K562 (cell line): ENCODE data around the gene APC. TPM values are rescaled to one million over a fixed set of nuclear protein-coding genes. Genes with fewer than 3 reads are reported as not detected.
A peak's percentile ranks its signal among the peaks of the same experiment; 100 is the strongest.

Source experiments
- GTF2A2 ChIP-seq: IDR thresholded peaks from 2 replicates; pipeline ENCODE4 v1.6.1; 2016; ENCODE audit warnings: mild to moderate bottlenecking, missing genetic modification characterization, missing compliant biosample characterization
- IRF2 ChIP-seq: sonication (generic); formaldehyde crosslinking; IDR thresholded peaks from 2 replicates; pipeline ENCODE4 v1.8.1; 2022; ENCODE audit warnings: mild to moderate bottlenecking, missing genetic modification reagents
- KDM2B ChIP-seq: fragments of 250-450 bp; sonication (Bioruptor Pico); IDR thresholded peaks from 2 replicates; pipeline ENCODE4 v1.8.0; 2021; ENCODE audit warnings: mild to moderate bottlenecking, moderate library complexity
- KLF13 ChIP-seq: fragments of 450-650 bp; IDR thresholded peaks from 2 replicates; pipeline ENCODE4 v1.6.1; 2016; ENCODE audit warnings: missing genetic modification characterization, low read depth, mild to moderate bottlenecking, missing compliant biosample characterization, moderate library complexity, borderline replicate concordance
- PHB ChIP-seq: fragments of 250-450 bp; sonication (Bioruptor Pico); IDR thresholded peaks from 2 replicates; pipeline ENCODE4 v1.5.0; 2021
- PTTG1 ChIP-seq: fragments of 450-650 bp; IDR thresholded peaks from 2 replicates; pipeline ENCODE4 v1.6.1; 2016; ENCODE audit warnings: low read depth, mild to moderate bottlenecking, missing genetic modification characterization, missing compliant biosample characterization
- STAT5A ChIP-seq: IDR thresholded peaks from 2 replicates; pipeline ENCODE4 v1.6.1; 2012; ENCODE audit warnings: low read length, inconsistent platforms, borderline replicate concordance
- TAF15 ChIP-seq: fragments of 200-400 bp; formaldehyde crosslinking; IDR thresholded peaks from 2 replicates; pipeline ENCODE4 v1.6.1; 2017; ENCODE audit warnings: mild to moderate bottlenecking, low read depth, low read length, moderate library complexity
- TARDBP ChIP-seq: fragments of 450-650 bp; IDR thresholded peaks from 2 replicates; pipeline ENCODE4 v1.6.1; 2016
- polyA plus RNA-seq, 8 experiments: library from polyadenylated mRNA; depleted of rRNA in 4 of 8; stranded (reverse) in 5 of 8; unstranded in 3 of 8; fragments of >200 nt; fragmentation: Nextera tagmentation in 2 of 8; fragmentation: Illumina TruSeq in 1 of 8; extraction: Ambion mirVana in 2 of 8; extraction: Trizol in 1 of 8; gene quantifications; 2 replicates each; pipeline versions ENCODE4 v1.2.1 to v1.2.3, GENCODE V29; 2011 to 2014; ENCODE audit warnings: inconsistent platforms in 1 of 8, missing spikeins in 1 of 8
- total RNA-seq, 7 experiments: library from RNA; depleted of rRNA in 6 of 7; stranded (reverse); fragments of >200 nt in 6 of 7; fragmentation: Illumina TruSeq in 2 of 7; extraction: Trizol in 2 of 7; gene quantifications; 2 replicates each; pipeline versions ENCODE4 v1.2.1 to v1.2.3, GENCODE V29; 2011 to 2021; ENCODE audit warnings: low replicate concordance in 1 of 7
- TF ChIP-seq, protein P1 (sequence below): fragments of 450-650 bp; formaldehyde crosslinking; IDR thresholded peaks from 2 replicates; pipeline ENCODE4 v1.4.0; 2022; ENCODE audit warnings: mild to moderate bottlenecking, moderate library complexity
- TF ChIP-seq, protein P2 (sequence below): fragments of 450-650 bp; IDR thresholded peaks from 2 replicates; pipeline ENCODE4 v1.6.1; 2016; ENCODE audit warnings: mild to moderate bottlenecking, moderate library complexity
- TF ChIP-seq, protein P3 (sequence below), 2 experiments: fragments of 150-350 bp in 1 of 2; IDR thresholded peaks; 2 replicates each; pipeline ENCODE4 v1.6.1; 2012 to 2016; ENCODE audit warnings: low read depth in 2 of 2, low read length in 2 of 2, mild to moderate bottlenecking in 1 of 2, moderate library complexity in 1 of 2

Gene APC
- total and polyA plus RNA-seq, 9 of the 15 experiments (the other 6 are each of a cell fraction or from before 2014, with no cell fraction given) = 5.7 to 29.5 (median 15.4) TPM

- TF ChIP-seq, protein P1, sequence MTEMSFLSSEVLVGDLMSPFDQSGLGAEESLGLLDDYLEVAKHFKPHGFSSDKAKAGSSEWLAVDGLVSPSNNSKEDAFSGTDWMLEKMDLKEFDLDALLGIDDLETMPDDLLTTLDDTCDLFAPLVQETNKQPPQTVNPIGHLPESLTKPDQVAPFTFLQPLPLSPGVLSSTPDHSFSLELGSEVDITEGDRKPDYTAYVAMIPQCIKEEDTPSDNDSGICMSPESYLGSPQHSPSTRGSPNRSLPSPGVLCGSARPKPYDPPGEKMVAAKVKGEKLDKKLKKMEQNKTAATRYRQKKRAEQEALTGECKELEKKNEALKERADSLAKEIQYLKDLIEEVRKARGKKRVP (CRISPR knock-in tag) = no peak
- TF ChIP-seq, protein P2, sequence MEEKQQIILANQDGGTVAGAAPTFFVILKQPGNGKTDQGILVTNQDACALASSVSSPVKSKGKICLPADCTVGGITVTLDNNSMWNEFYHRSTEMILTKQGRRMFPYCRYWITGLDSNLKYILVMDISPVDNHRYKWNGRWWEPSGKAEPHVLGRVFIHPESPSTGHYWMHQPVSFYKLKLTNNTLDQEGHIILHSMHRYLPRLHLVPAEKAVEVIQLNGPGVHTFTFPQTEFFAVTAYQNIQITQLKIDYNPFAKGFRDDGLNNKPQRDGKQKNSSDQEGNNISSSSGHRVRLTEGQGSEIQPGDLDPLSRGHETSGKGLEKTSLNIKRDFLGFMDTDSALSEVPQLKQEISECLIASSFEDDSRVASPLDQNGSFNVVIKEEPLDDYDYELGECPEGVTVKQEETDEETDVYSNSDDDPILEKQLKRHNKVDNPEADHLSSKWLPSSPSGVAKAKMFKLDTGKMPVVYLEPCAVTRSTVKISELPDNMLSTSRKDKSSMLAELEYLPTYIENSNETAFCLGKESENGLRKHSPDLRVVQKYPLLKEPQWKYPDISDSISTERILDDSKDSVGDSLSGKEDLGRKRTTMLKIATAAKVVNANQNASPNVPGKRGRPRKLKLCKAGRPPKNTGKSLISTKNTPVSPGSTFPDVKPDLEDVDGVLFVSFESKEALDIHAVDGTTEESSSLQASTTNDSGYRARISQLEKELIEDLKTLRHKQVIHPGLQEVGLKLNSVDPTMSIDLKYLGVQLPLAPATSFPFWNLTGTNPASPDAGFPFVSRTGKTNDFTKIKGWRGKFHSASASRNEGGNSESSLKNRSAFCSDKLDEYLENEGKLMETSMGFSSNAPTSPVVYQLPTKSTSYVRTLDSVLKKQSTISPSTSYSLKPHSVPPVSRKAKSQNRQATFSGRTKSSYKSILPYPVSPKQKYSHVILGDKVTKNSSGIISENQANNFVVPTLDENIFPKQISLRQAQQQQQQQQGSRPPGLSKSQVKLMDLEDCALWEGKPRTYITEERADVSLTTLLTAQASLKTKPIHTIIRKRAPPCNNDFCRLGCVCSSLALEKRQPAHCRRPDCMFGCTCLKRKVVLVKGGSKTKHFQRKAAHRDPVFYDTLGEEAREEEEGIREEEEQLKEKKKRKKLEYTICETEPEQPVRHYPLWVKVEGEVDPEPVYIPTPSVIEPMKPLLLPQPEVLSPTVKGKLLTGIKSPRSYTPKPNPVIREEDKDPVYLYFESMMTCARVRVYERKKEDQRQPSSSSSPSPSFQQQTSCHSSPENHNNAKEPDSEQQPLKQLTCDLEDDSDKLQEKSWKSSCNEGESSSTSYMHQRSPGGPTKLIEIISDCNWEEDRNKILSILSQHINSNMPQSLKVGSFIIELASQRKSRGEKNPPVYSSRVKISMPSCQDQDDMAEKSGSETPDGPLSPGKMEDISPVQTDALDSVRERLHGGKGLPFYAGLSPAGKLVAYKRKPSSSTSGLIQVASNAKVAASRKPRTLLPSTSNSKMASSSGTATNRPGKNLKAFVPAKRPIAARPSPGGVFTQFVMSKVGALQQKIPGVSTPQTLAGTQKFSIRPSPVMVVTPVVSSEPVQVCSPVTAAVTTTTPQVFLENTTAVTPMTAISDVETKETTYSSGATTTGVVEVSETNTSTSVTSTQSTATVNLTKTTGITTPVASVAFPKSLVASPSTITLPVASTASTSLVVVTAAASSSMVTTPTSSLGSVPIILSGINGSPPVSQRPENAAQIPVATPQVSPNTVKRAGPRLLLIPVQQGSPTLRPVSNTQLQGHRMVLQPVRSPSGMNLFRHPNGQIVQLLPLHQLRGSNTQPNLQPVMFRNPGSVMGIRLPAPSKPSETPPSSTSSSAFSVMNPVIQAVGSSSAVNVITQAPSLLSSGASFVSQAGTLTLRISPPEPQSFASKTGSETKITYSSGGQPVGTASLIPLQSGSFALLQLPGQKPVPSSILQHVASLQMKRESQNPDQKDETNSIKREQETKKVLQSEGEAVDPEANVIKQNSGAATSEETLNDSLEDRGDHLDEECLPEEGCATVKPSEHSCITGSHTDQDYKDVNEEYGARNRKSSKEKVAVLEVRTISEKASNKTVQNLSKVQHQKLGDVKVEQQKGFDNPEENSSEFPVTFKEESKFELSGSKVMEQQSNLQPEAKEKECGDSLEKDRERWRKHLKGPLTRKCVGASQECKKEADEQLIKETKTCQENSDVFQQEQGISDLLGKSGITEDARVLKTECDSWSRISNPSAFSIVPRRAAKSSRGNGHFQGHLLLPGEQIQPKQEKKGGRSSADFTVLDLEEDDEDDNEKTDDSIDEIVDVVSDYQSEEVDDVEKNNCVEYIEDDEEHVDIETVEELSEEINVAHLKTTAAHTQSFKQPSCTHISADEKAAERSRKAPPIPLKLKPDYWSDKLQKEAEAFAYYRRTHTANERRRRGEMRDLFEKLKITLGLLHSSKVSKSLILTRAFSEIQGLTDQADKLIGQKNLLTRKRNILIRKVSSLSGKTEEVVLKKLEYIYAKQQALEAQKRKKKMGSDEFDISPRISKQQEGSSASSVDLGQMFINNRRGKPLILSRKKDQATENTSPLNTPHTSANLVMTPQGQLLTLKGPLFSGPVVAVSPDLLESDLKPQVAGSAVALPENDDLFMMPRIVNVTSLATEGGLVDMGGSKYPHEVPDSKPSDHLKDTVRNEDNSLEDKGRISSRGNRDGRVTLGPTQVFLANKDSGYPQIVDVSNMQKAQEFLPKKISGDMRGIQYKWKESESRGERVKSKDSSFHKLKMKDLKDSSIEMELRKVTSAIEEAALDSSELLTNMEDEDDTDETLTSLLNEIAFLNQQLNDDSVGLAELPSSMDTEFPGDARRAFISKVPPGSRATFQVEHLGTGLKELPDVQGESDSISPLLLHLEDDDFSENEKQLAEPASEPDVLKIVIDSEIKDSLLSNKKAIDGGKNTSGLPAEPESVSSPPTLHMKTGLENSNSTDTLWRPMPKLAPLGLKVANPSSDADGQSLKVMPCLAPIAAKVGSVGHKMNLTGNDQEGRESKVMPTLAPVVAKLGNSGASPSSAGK = peak; percentile 100
- TF ChIP-seq PTTG1 (no peak; the same call in 1 of the 2 replicates), KLF13 (tag) (no peak), IRF2 (no peak), GTF2A2 (tag) (no peak), PHB (CRISPR knock-in tag) (no peak), STAT5A (peak; percentile 2; the same call in 1 of the 2 replicates), TARDBP (no peak), KDM2B (CRISPR knock-in tag) (no peak), TAF15 (no peak)
- TF ChIP-seq, protein P3, sequence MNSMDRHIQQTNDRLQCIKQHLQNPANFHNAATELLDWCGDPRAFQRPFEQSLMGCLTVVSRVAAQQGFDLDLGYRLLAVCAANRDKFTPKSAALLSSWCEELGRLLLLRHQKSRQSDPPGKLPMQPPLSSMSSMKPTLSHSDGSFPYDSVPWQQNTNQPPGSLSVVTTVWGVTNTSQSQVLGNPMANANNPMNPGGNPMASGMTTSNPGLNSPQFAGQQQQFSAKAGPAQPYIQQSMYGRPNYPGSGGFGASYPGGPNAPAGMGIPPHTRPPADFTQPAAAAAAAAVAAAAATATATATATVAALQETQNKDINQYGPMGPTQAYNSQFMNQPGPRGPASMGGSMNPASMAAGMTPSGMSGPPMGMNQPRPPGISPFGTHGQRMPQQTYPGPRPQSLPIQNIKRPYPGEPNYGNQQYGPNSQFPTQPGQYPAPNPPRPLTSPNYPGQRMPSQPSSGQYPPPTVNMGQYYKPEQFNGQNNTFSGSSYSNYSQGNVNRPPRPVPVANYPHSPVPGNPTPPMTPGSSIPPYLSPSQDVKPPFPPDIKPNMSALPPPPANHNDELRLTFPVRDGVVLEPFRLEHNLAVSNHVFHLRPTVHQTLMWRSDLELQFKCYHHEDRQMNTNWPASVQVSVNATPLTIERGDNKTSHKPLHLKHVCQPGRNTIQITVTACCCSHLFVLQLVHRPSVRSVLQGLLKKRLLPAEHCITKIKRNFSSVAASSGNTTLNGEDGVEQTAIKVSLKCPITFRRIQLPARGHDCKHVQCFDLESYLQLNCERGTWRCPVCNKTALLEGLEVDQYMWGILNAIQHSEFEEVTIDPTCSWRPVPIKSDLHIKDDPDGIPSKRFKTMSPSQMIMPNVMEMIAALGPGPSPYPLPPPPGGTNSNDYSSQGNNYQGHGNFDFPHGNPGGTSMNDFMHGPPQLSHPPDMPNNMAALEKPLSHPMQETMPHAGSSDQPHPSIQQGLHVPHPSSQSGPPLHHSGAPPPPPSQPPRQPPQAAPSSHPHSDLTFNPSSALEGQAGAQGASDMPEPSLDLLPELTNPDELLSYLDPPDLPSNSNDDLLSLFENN (IDR thresholded peaks at IDR 0.05; ENCODE audit: low read depth in 2 of 2, low read length in 2 of 2) = 0 out of 4 replicates have a peak, but pooled peaks of 1 of the 2 experiments have one; percentile 55
These were observed 123.4 kb downstream of the APC start, which contains the start of gene SRP19 (continued) for GRCh38 chr5:112860929-112861637.
